CD4-positive, alpha-beta T cell treated with Interleukin-17A for 1 hour (primary cell): Measurements from ENCODE around the gene ADCY6.

Experiments
- DNase-seq: peaks from one replicate; pipeline ENCODE4 v3.0.0-alpha.2; 2020

The ADCY6 gene

DNA sequence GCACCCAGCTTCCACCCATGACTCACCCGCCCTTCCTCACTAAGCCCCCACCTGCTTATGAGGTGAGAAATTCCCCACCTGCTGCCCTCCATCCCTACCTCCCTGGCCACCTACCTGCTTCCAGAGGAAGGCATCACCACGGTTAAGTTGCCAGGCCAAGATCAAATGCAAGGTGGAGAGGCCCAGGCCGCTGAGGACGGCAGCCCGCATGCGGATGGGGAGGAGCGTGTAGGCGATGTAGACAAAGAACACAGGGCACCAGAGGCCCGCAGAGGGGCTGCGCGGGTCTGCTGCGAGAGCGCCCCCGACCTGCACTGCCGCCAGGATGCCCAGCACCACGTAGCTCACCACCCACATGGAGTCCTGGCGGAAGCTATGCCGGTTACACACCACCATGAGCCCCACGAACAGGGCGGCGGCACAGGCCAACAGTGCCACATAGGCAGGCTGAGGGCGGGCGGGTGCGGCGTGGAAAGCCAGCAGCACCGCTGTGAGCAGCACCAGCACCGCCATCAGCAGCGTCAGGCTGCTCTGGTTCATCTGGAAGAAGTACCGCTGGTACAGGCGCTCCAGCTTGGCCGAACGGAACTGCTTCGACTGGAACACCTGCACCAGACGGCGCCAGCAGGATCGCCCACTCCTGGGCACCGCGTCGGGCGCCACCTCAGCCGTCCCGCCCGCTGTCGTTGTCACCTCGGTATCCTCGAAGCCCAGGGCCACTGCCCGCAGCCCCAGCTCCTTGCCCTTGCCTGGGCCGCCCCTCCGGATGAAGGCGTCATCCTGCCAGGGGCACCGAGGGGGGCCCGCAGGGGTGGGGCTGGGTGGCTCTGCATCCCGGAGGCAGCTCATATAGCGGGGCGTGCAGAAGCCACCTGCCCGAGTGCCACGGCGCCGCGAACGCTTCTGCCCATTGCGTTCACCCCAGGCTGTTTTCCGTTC lies 6.2 kb downstream of the ADCY6 start:
- DNase-seq, result no peak

DNA sequence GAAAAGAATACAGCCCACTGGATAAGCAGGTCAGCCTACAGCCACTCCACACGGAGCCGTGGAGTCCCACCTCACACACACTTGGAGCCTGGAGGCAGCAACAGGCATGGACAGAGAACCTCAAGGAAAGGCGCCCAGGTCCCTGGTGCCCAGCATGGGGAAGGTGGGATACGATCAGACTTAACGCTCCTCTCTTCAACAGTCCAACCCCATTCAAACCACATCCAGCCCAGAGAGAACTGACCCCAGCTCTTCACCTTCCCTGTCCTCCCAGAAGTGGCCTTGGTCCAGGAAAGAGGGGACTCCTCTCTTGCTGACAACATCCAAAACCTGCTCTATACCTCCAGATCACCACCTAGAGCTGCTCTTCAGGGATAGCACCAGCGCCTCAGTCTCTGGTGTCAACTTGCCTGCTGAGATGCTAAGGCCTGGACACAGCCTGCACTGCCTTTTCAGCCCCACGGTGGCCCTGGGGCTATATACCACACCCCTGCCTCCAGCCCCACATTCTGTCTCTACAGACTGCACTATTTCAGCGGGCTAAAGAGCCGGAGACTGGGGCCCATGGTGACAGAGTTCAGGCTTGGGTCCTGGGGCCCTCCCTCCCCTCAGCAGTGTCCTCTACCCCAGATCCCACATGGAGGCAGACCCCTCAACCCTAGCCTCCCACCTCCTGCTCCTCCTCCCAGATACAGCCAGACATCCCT lies 7.0 kb downstream of the ADCY6 start:
- no peak for DNase-seq

DNA sequence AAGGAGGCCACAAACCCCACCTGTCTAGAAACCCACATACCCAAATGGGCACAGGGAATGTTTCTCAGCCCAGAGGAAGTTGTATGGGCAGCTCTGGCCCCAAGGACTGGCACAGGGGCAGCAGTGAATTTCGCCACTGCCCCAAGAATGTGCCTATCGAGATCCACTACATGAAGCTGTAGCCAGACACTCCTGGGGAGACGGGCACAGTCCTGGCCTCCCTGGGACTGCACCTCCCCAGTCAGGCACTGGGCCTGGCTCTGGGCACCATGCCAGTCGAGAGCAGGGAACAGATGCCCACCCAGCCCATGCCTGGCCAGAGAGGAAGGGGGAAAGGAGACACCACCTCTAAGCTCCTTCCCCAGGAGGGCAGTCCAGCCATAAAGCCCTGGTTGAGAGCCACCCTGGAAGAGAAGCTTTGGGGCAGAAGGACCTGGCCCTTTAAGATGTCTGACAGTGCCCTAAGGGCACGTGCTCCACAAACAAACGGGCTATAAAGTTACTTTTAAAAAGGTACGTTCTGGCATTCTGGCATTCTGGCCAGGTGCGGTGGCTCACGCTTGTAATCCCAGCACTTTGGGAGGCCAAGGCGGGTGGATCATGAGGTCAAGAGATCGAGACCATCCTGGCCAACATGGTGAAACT lies 8.4 kb downstream of the ADCY6 start:
- DNase-seq, result no peak

DNA sequence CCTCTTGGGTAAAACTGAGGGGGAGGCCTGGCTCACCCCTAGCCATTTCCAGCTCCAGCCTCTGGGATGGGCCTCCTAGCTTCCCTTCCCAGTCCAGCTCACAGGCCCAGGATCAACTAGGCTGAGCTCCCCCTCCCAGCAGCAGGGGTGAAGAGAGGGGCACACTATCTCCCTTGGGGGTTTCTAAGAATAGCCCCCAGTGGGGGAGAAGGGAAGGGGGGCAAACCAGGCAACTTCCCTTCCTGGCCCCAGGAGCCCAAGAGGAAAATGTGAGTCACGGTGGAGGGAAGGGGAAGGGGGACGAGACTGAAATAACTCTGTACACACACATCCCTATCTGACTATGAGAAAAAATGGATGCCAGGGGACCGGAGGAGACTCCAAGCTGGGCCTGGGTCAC lies 9.0 kb downstream of the ADCY6 start:
- no peak for DNase-seq

DNA sequence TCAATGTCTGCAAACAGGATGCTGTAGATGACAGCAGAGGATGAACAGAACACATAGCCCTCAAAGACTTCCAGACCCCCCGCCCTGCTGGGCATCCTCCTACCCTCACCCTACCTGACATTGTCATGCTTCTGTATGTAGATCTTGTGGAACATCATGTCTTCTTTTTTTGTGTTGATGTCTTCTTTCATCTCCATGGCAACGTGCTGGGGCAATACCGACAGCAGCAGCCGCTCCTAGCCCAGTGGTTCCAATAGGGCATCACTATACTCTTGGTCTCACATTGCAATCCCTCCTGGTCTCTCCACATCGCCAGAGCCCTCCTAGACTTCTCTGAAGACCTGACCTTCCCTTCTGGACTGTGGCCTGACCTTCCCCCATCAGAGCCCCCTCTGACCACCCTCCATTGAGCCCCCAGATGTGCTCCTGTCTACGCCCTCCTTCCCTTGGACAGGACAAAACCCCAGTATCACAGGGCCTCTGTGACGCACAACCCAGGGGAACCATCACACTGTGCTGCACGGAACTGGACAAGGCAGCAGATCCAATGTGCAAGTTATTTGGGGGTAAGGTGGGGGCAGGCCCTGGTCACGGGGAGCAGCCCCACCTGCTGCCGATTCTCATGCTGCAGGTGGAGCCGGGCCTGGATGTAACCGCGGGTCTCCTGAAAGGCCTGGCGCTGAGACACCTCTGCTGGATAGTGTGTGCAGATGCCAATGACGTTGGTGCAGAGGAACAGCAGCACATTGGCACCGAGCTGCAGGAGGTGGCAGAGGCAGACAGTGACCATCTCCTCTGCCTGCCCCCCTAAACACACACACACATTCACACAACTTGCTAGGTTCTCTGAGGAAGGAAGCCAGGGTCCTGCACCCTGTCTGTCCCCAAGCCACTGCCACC lies 11.1 kb downstream of the ADCY6 start:
- DNase-seq, result no peak

DNA sequence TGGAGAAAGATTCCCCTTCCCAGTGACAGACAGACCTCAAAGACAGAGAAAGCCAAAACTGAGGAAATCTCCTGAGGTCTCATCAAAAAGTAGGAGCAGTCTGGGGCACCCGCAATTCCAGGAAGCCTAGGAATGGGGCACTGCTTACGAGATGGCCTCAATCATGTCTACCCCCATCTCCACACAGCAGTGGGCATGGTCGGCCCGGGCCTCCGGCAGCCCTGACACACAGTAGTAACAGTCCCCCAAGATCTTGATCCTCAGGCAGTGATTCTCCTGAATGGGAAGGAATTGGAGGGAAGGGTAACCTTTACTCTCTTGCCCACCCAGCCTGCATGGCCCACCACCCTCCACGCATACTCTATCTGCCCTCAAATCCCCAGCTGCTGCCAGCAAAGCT lies 11.9 kb downstream of the ADCY6 start:
- DNase-seq, result no peak

DNA sequence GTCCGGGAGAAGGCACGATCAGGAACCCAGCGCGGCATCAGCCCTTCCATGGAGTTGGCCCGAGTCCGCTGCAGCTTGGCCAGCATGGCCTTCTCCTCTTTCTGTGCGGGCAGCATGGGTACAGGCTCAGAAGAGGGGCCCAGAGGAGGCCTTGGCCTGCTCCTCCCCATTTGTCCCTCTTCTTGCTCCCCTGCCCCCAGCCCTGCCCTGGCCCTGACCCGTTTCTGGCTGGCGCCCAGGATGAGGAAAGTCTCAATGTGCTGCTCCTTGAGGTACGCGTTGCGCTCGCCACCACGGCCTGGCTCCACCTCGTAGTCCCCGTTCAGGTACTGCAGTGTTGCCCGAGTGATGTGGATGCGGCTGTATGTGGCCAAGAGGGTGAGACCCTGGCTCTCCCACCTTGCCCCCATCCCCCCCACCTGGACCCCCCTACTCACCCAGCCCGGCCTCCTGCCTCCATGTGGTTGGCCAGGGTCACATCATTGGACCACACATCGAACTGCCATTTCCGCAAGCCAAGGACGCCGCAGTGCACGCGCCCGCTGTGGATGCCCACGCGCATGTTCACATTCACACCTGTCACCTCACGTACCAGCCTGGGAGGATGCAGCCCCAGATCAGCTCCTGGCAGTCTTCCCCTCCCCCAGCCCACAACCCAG lies 12.8 kb downstream of the ADCY6 start:
- DNase-seq, result no peak

DNA sequence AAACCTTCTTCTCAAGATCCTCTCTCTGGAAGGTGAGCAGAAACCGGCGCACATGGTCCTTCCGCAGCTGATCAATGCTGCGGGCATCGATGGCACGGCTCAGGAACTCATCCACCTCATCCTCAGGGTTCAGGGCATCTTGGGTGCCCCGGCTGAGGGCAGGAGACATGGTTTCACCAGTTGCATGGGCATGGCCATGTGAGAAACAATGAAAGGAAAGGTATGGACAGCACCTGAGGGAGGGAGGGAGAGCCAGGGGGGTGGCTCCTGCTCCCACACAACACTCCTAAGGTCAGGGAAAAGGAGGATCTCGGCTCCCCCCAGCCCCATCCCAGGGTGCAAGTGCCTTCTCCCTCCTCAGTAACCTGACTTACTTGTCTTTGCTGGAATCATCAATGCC lies 13.6 kb downstream of the ADCY6 start:
- no peak for DNase-seq

DNA sequence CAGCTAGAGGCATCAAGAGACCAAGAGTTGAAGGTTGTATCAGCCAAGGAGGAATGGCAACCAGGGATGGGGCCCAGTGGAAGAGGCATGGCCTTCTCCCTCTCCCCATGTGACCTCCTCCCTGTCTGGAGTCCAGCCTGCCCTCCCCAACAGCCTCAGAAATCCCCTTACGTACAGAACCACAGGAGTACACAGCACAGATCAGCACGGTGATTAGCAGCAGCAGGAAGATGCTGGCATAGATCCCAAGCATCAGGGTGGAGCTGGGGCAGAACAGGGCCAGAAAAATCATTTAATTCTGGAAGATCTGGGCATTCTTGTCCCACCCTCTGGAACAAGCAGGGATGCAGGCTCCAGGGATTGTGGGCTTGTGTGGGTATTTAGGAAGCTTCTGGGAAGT lies 14.4 kb downstream of the ADCY6 start:
- no peak for DNase-seq

DNA sequence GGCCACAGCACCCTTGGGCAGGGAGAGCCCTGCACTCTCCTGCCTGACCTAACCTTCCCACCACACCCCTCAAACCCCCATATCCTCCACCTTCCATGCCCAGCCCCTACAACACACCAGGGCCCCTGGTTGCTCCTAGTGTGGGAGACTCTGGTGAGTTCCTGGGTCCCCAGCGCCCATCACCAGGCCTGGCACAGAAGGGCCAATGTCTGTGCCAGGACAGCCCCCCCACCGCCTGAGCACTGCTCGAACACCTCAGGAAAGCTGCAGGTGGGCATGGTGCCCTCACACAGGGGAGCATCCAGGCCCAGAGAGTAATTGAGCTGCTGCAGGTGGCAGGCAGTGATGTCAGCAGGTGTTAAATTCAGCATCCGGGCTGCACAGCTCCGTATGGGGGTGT lies 15.2 kb downstream of the ADCY6 start:
- no peak for DNase-seq

DNA sequence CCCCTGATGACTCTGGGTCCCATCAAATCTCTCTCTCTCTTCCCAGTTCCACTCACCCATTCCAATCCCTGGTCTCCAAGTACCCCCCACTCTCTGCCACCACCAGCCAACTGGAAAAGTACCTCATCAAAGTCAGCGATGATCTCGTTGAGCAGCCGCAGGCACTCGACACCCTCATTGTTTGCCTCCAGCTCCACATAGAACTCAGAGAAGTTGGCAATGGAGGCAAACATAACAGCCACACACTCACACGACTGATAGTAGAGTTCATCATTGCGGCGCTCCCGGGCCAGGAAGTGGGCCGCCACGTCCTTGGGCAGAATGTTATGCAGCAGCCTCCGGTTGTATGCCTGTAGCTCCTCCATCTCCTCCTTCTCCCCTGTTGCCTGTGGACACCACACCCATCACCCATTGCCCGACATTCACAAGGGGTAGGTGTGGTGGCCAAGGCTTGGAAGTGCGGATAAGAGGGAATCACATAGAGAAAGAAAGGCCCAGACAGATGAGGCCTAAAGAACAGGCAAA lies 17.2 kb downstream of the ADCY6 start:
- DNase-seq, result no peak

DNA sequence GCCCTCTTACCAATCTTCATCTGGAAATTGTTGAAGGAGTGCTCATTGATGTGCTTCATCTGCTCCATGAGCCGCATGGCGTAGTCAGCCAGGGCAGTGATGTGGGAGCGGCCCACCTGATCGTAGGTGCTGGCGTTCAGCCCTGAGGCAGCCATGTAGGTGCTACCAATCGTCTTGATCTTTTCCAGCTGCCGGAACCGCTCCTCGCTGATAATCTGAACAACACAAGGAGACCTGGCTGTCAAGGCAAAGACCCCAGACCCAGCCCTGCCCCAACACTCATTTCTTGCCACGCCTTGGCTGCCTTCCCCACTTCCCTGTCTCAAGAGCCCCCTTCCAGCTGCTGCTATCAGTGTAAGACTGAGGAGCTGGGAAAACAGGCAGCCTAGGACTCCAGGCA lies 18.1 kb downstream of the ADCY6 start:
- no peak for DNase-seq

DNA sequence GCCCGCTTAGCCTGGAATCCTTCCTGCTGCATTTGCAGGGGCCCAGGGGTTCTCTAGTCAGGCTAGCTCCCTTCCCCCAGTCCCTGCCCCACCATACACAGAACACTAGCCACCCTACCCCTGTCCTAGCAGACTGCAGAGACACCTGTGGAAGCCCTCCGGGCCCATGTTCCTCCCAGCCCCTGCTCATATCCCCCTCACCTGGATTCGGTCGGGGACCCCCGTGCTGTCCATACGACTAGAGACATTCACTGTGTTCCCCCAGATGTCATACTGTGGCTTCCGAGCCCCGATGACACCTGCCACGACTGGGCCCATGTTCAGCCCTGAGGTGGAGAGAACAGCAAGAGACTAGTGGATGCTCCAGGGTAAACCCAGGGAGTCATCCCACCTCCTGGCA lies 20.2 kb downstream of the ADCY6 start:
- DNase-seq, result no peak

DNA sequence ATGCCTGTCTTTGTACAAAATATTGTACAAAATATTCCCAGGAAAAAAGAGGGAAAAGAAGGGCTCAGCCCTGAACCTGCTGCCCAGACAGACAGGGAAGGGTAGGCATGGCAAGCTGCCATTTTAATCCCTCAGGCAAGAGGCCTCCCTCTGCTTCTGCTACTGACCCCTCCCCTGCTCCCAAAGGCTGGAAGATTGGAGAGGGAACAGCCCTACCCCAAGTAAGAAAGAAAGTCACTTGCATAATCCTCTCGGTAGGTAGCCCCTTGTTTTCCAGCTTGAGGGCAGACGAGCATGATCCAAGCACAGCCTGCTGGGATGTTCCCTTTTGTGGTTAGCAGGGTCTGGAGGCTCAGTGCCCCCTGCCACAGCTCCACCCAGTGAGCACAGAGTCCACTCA lies 20.7 kb downstream of the ADCY6 start:
- no peak for DNase-seq

DNA sequence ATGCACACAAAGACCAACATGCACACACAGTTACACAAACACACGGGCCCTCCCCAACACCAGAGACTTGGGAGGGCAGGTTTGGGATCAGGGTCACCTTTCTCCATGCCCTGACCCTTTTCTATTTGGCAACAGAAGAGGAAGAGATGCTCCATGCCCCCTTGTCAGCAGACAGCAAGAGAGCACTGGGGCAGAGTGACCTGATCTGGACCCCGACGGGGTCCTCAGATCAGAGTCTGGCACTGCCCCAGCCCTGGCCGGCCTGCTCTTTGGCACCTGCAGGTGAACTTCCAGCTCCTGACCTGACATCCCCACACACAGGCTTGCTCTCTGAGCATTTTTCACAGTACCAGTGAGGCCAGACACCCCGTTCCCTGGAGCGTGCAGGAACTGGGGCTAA lies 21.4 kb downstream of the ADCY6 start:
- DNase-seq, result no peak

DNA sequence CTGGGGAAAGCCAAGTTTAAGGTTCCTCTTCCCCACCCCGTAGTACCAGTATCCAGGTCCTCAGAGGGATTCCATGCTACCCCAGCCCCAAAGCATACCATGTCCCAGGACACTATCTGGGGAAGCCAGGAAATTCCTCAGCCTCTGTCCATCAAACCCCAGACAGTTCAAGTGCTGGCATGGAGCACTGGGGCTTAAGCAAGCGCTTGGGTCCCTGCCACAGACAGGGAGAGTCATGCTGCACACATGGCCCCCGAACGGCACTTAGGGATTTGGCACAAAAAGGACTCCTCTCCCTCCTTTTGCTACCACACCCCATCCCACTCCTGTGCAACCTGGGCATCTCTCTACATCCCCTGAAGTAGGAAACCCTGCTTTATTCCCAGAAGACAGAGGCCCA lies 21.8 kb downstream of the ADCY6 start:
- no peak for DNase-seq

DNA sequence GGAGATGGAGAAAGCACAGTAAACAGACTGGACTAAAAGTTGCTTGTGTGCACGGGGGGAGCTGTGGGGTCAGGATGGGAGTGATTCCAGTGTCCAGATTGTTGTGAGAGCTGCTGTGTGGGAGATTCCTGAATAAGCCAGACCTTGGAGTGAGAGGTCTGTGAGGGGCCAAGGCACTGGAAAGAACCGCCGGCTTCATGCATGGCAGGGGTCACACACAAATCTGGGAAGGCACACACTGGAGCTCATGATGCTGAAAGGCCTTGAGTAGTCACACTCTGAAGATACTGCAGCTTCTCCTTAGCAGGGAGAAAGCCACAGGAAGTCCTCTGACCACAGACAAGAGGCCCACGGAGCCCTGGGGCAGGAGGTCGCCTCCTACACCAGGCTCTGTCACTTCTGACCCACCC lies 23.1 kb downstream of the ADCY6 start:
- DNase-seq, result peak; percentile 7

DNA sequence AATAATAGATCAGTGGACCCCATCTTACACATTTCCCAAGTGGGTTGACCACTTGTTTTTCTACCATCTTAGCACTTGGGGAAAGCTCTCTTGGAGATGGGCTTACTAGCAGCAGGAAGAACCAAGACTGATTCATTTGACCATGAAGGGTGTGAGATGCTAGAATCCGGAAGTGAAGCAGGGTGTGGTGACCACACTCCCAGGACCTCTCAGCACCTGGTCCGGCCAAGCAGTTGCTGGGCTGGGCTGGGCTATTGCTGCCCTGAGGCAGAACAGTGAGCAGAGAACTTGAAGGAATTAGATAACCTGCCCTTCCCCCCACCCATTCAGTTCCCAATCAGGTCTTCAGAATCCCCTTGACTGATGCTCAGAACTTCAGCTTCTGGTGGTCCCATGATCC lies 24.4 kb downstream of the ADCY6 start:
- no peak for DNase-seq

DNA sequence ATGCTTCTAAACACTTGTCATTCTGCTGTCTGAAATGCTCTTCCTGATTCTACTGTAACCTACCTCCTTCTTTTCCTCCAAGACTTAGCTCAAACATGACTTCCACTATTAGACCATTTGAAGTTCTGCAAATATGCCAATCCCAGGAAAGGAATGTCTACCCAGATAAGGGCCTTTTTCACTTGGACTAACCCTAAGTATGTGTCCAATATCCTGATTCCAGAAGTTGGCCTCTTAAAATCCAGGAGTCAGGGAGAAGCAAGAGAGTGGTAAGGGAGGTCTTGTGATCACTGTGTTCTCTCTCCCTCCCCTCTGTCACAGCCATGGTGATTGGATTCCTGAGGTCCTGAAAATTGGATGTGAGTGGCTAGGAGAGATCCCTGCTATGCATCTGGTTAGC lies 30.2 kb downstream of the ADCY6 start:
- DNase-seq, result no peak

DNA sequence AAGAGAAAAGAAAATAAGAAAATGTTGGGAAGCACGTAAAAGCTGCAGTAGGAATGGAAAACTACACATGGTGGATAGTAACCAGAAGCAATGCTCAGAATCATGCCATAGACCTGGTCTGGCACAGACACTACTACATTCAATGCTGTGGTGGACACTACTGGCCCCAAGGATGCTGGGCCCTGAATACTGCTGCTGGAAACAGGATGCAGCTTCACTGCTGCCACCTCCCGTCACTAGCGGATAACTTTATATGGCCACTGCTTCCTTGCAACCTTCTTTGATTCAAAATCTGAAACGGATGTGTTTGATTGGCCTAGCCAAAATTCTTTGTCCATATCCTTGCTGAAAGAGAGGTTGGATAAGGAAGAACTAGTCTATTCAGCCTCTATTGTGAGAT lies 30.7 kb downstream of the ADCY6 start:
- no peak for DNase-seq

DNA sequence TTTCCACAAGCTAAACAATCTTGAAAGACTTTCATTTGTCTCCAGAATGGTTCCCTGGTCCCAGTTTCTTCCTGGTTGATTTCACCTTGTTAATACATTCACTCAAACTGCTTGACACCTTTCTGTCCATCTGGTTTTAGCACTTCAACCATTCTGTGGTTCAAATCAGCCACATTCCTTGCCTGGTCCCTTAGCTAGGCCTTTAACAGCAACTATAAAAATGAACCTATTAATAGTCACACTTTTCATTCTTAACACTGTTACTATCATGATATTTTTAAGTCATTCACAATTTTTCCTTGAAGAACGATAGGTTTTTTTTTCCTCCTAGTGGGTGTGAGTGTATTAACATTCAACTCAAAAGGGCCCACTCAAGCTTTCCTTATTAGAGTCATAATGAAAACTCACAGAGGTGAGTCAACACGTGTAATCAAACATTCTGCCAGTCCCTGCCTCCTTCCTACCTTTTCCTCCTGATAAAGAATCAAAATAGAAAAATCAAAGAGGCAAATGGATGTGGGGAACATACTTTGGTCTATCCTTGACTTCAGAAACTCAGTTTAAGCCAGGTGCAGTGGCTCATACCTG lies 38.0 kb downstream of the ADCY6 start:
- DNase-seq, result no peak

DNA sequence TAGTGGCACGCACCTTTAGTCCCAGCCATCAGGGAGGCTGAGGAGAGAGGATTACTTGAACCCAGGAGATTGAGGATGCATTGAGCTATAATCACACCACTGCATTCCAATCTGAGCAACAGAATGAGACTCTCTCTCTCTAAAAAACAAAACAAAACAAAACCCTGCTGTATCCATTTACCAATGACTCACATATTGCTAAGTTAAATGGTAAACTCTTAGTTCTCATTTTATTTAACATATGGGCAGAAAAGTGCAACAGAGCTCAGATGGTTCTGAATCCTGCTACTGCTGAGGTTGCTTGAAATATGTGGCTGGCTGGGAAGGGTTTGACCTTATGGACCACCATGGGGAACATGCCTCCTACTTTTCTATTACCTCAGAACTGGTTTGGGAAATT lies 38.7 kb downstream of the ADCY6 start:
- no peak for DNase-seq
